Colonic mucosa (tissue), 4 donors: ENCODE results near the gene GRIN2C. TPM values are rescaled to one million over a fixed set of nuclear protein-coding genes. Genes with fewer than 3 reads are reported as not detected.

Experiments used
- DNase-seq: peaks from one replicate; pipeline ENCODE4 v3.0.0-alpha.2; 2020
- H3K27ac ChIP-seq: fragments of 200-600 bp; one replicate; pipeline ENCODE4 v1.8.0; 2021
- H3K27me3 ChIP-seq: fragments of 200-600 bp; one replicate; pipeline ENCODE4 v1.8.0; 2021
- H3K36me3 ChIP-seq: fragments of 200-600 bp; one replicate; pipeline ENCODE4 v1.8.0; 2021
- H3K4me1 ChIP-seq: fragments of 200-600 bp; one replicate; pipeline ENCODE4 v1.8.0; 2021; ENCODE audit warnings: mild to moderate bottlenecking
- H3K4me3 ChIP-seq: fragments of 200-600 bp; one replicate; pipeline ENCODE4 v1.8.0; 2021
- H3K9ac ChIP-seq, 2 donors: one replicate each; pipeline ENCODE4 v1.7.0; 2013; ENCODE audit warnings: control low read depth in 2 of 2, low read depth in 2 of 2, low read length in 2 of 2
- H3K9me3 ChIP-seq: fragments of 200-600 bp; one replicate; pipeline ENCODE4 v1.8.0; 2021
- CTCF ChIP-seq: fragments of 200-600 bp; IDR thresholded peaks from one replicate; pipeline ENCODE4 v1.8.0; 2022; ENCODE audit warnings: antibody characterized with exemption, mild to moderate bottlenecking
- intact Hi-C: fragments of 100-400 bp; cut with DNase I; formaldehyde crosslinking; loops from one replicate; pipeline ENCODE4 v1.14.1; 2022
- total RNA-seq, 2 donors: library from RNA; stranded (reverse); fragmentation: NEBNext Ultra II Directional in 1 of 2; extraction: Animal tissue kit (Norgen Biotek cat#: 25700) in 1 of 2; gene quantifications; one replicate each; pipeline ENCODE4 v1.2.1, GENCODE V29; 2021
- donor health status: healthy.
- donor health status: DM: no; HTN: no; CAD: no.
- donor health status: DM: no; HTN: no; CAD: no.

Gene GRIN2C
- total RNA-seq, 2 donors from 2014 or later = 0.16 to 0.30 TPM

- Histone ChIP-seq H3K27me3 (no peaks in the 10 kb centered on the region), H3K9me3 (no peaks in the 10 kb centered on the region), H3K36me3 (no peaks in the 10 kb centered on the region), H3K9ac (no peak overlapping the region), H3K4me1 (no peaks in the 10 kb centered on the region), H3K4me3 (no peak overlapping the region), H3K27ac (no peak overlapping the region)
- no peak for DNase-seq
- TF ChIP-seq CTCF = no peak
- intact Hi-C loops = no loop called here
These were observed 23.0 kb upstream of the GRIN2C start for GRCh38 chr17:74882517-74883240.

- H3K4me3 ChIP-seq = no peak overlapping the region
- H3K9ac ChIP-seq = no peak overlapping the region
- no peaks in the 10 kb centered on the region for H3K27me3 ChIP-seq
- no peaks in the 10 kb centered on the region for H3K36me3 ChIP-seq
- intact Hi-C loops = no loop called here
- no peak for DNase-seq
- H3K9me3 ChIP-seq = no peaks in the 10 kb centered on the region
- H3K27ac ChIP-seq = no peak overlapping the region
- H3K4me1 ChIP-seq = no peaks in the 10 kb centered on the region
- TF ChIP-seq CTCF = no peak
These were observed 21.4 kb upstream of the GRIN2C start for GRCh38 chr17:74881073-74881472.

GRCh38 chr17:74879308-74879707 lies 19.6 kb upstream of the GRIN2C start:
- TF ChIP-seq CTCF = no peak
- H3K27ac ChIP-seq = no peak overlapping the region
- no peak overlapping the region for H3K9ac ChIP-seq
- no peaks in the 10 kb centered on the region for H3K4me1 ChIP-seq
- no peaks in the 10 kb centered on the region for H3K9me3 ChIP-seq
- no peaks in the 10 kb centered on the region for H3K36me3 ChIP-seq
- H3K4me3 ChIP-seq = no peak overlapping the region
- DNase-seq = no peak
- no peaks in the 10 kb centered on the region for H3K27me3 ChIP-seq
- intact Hi-C loops = no loop called here

- DNase-seq = no peak
- intact Hi-C loops = no loop called here
- Histone ChIP-seq H3K36me3 (no peaks in the 10 kb centered on the region), H3K9ac (no peak overlapping the region), H3K9me3 (no peaks in the 10 kb centered on the region), H3K4me1 (no peaks in the 10 kb centered on the region), H3K27ac (no peak overlapping the region), H3K27me3 (no peaks in the 10 kb centered on the region), H3K4me3 (no peak overlapping the region)
- TF ChIP-seq CTCF = no peak
These were observed 19.0 kb upstream of the GRIN2C start for GRCh38 chr17:74878658-74879057.

- intact Hi-C loops = no loop called here
- H3K27ac ChIP-seq = no peak overlapping the region
- H3K9ac ChIP-seq = no peak overlapping the region
These were observed 18.2 kb upstream of the GRIN2C start for GRCh38 chr17:74877592-74878548.

More at GRCh38 chr17:74877592-74878548, 18.2 kb upstream of the GRIN2C start:
- Histone ChIP-seq H3K4me1 (no peaks in the 10 kb centered on the region), H3K9me3 (no peaks in the 10 kb centered on the region), H3K36me3 (no peaks in the 10 kb centered on the region), H3K27me3 (no peaks in the 10 kb centered on the region), H3K4me3 (no peak overlapping the region)
- TF ChIP-seq CTCF = no peak
- DNase-seq = peak; percentile 85
